ENCODE data around the gene LRG1.

LRG1 gene, protein sequence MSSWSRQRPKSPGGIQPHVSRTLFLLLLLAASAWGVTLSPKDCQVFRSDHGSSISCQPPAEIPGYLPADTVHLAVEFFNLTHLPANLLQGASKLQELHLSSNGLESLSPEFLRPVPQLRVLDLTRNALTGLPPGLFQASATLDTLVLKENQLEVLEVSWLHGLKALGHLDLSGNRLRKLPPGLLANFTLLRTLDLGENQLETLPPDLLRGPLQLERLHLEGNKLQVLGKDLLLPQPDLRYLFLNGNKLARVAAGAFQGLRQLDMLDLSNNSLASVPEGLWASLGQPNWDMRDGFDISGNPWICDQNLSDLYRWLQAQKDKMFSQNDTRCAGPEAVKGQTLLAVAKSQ
- 0.31 to 0.34 reads per million in 2 donors for total RNA-seq

DNA sequence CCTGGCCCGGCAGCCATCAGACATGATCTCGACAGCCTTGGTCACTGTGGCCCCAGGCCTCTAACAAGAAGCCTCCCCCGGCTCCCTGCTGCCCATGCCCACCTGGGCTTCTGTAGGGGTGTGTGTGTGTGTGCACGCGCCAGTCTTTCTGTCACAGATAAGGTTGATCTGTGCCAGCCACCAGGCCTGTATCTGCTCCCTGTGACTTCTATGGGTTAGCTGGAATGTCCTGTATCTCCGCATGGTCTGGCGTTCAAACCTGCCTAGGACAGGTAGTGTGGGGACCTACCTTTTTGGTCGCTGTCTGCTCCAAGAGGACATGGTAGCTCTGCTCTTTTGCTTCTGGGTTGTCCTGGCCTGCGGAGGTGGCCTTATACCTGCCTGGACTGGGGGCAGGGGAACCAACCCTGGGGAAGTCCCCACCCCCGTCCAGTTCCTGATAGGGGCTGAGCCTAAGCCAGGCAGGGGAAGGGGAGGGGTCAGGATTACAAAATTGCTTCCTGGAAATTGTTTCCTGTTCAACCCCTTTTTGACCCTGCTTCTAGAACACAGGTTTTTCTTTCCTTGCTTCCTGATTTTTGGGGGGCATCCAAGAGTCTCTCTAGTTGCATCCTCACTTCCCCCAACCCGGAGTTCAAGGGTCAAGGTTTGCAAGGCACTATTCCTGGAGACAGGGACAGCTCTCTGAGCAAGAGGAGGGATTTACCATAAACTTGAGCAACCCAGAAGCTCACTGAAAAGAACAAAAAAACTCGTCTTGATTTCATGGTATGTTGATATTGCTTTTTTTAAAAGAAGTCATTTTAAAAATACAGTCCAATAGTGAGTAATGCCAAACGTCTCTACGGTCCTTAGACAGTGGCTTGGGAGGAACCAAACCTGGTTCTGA lies at the start of gene LRG1:
TSS of gene LRG1 (minus strand) at position 344 of the 889 bp plus-strand sequence. CDS start at position 321, 23 bp downstream.
- DNase-seq = no peak

DNA sequence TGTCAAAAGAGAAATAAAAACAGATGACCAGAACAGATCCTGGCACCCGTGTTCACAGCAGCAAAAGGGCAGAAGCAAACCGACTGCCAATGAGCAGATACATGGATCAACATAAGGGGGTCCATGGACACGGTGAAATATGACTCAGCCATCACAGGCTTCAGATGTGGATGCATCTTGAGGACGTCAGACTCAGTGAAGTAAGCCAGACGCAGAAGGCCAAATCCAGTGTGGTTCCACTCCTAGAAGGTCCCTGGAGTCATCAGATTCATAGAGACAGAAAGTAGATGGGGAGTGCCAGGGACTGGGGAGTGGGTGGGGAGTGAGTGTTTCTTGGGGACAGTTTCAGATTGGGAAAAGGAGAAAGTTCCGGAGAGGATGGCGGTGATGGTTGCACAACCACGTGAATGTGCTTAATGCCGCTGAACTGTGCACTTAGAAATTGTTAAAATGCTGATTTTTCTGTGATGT lies 48.5 kb upstream of the LRG1 start:
- no peak for DNase-seq

DNA sequence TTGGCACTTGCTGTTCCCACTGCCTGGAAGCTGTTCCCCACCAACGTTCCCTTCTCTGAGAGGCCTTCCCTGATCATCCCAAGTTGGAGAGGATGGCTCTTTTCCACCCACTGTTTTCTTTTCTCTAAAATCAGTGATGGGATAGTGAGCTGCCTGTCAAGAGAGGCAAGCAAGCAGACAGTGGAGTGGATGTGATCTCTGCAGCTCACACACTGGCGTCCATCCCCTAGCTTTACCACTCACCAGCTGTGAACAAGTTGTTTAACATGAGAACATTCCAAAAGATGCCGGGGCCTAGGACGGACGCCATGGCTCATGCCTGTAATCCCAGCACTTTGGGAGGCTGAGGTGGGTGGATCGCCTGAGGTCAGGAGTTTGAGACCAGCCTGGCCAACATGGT lies 47.7 kb upstream of the LRG1 start:
- no peak for DNase-seq

GRCh38 chr19:4586691-4587090 lies 46.9 kb upstream of the LRG1 start:
- DNase-seq = no peak

GRCh38 chr19:4586245-4586644 lies 46.4 kb upstream of the LRG1 start:
- no peak for DNase-seq

DNA sequence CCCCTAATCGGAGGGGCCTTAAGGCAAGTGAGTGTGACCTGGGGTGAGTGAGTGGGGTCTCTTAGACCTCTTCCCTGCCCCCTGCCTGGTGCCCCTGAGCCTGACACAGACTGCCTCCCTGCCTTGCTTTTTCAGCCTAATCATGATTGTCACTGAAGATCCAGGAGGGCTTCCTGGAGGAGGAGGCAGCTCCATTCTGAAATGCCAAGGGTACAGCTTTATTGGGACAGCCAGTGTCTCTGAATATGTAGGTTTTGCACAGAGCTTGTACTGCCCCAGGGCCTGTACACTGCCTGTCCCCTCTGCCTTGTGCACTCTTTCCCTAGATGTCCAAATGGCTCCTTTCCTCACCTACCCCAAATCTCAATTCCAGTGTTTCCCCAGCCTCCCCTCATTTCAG lies 45.7 kb upstream of the LRG1 start:
- no peak for DNase-seq

- DNase-seq = no peak
Observed at GRCh38 chr19:4584670-4585460, 45.0 kb upstream of the LRG1 start.

DNA sequence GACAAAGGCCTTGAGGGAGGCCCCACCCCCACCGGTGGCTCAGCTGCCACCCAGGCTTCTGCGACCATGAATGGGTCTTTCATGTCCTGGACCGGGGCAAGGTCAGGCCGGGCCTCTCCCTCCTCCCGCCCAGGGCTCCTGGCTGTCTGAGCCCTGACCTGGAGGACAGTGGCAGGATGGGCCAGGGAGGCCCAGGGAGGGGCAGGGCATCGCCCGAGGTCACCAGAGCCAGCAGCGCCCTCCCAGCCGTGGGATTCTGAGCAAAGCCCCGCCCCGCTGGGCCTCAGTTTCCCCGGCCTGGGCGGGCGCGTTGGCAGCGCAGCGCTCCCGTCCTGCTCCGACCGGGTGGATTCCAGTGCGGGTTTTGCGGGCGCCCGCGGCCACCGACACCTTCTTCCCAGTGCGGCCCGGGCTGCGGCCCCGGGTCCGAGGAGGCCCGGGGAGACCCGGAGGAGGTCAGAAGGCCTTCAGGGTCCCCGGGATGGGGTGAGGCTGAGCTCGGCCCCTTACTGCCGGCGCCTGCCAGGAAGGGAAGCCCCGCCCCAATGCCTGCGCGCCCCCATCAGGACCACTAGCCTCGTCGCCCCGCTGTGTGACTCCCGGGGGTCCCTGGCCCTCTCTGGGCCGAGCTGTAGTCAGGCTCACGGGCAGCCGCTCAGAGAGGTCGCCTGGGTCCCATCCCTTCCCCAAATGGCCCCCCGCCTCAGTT lies 44.3 kb upstream of the LRG1 start:
- DNase-seq = peak in 1 of 5 experiments; percentile 12

DNA sequence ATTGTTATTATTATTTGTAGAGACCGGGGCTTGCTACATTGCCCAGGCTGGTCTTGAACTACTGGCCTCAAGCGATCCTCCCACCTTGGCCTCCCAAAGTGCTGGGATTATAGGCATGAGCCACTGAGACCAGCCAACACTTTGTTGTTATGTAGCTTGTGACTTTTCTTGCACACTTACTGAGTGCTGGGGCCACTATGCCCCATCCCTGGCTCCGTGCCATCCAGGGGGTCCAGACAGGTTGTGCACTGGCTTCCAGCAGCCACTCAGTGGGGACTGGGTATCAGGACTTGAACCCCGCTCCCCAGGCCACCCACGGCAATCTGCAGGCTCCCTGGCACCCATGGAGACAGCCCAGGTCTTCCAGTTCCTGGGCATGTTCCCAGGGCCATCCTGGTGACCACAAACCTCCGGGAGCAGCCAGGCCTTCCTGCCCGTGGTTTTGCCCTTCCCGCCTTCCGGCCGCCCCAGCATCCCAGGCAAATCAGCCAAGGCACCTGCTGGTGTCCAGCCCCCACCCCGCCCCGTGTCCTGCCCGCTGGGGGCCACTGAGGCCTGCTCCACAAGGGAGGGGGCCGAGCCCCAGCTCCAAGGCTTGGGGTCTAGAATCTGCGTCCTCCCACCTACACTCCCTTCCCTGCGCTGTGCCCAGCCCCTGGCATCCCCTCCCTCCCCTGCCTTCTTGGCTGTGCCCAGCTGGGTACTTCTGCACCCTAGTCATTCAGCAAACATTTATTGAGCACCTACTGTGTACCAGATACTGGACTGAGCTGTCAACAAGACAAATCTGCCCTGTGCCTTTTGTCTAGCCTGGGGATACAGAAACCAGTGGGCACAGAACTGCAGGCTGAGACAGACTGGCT lies 43.4 kb upstream of the LRG1 start:
- DNase-seq = no peak

- DNase-seq = no peak
Observed at GRCh38 chr19:4581666-4582553, 42.1 kb upstream of the LRG1 start.

DNA sequence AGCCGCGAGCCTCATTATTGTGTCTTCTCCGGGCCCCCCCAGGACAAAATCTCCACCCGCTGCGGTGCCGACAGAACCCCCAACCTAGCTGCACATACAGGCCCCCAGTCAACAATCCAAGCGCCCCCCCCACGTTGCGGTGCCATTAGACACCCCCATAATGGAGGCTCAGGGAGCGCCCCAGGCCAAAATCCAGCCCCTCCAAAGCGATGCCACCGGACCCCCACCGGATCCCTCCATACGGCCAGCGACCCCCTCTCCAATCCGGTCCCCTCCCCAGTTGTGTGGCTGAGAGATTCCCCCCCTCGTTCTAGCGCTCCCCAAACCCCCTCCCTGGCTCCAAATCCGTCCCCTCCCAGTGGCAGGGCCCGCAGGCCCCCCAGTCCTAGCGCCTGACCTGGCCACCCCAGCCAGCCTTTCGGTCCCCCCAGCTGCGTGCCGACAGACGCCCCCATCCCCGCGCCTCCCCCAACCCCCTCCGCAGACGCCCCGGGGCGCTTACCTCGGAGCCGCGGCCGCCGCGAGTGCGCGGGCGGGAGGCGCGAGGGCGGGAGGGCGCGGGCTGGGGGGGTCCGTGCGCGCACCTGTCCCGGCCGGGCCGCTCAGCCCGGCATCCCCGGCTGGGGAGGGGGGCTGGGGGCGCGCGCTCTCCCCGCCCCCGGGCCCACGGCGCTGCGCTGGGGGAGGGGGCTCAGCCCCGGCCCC lies 41.3 kb upstream of the LRG1 start:
- no peak for DNase-seq

DNA sequence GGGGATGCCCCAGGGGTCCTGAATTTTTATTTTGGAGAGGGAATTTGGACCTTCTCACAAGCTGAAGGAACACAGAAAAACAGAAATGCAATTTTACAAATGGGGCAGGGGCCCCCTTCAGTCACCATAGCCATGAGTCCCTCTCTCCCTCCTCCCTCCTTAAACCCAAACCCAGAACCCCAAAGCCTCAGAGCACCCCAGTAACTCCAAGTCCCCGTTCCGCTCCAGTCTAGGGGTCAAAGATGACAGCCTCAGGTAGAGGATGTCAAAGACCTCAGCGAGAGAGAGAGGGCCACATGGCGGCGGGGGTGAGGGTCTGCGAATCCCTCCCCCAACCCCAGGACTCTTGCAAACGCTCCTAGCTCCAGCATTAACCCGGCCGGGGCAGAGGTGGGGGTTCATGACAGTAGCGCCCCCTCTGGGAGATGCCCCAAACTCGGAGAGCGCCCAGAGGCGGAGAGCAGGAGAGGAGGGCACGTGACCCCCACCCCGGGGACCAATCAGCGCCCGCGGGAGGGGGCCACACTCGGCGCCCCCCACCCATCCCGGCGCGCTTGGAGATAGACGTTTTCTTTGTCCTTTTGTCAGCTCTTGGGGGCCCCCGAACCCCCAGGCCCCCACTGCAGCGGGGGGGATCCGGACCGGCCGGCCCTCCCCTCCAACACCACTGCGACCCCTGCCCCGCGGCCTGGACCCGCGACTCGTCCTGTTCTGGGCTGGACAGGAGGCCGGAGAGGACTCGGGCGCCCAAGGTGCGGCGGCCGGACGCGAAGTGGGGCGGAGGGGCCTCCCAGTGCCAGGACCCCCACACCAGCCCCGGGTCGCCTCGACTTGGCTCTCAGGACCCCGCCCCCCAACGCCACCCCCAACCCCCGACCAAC lies 40.4 kb upstream of the LRG1 start:
- DNase-seq = no peak

- DNase-seq = no peak
Observed at GRCh38 chr19:4579389-4579788, 39.6 kb upstream of the LRG1 start.

DNA sequence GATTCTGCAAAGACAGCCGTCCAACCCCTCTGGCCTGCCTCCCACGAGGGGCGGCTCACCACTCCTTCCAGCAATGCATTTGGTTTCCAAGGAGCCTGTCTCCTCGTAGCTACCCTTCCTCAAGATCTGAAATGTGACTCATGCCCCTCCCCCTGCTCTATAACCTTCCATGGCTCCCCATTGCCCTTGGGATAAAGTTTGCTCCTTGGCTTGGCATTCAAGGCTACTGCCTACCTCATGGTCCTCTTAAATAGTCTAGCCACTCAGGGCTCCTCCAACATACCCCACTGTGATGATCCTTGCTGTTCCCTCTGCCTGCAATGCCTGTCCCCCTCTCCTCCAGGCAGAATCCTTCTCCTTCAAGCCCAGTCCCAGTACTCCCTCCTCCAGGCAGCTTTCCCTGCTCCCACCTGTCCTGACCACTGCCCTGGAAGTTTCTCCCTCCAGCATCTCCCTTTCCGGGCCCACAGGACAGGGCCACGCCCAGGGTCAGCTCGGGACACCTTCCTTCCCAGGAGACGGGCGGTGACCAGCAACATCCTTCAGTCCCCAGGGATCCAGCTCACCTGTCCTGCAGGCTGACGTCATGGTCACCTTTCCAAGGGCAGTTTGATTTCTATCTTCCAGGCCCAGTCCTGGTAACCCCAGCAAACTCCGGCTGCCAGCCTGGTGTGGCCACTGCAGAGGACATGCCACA lies 38.9 kb upstream of the LRG1 start:
- DNase-seq = no peak

DNA sequence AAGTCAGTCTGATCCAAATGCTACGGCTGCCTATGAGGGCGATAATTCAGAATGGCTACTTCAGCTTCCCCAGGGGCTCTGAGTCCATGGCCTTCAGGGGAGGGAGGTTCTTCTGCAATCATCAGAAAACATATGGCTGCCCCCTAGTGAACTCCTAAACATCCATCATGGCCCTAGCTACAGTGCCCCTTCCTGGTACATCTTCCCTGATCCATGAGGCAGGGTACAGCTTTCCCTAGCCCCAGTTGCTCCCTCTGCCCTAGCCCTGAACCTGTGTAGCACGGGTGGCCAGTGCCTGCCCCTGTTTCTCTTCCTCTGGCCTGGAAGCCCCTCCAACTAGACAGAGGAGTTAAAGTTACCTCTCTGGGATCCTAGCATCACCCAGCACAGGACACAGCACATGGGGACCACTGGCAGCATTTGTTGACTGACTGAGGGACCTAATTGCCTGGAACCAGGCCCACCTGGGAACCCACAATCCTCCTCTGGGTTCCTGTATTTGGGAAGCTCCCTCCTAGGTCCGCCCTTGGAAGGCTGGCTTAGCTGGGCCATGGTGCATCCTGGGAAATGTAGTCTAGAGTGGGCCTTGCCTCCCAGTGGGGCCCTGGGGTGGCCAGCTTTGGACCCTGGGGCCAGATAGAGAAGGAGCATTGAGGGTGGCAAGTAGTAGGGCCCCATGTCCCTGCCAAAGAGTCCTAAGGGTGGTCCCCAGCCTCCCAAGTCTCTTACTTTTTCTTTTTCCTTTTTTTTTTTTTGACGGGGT lies 37.4 kb upstream of the LRG1 start:
- DNase-seq = no peak

- peak; percentile 21 to 59 (median 47) for DNase-seq
Observed at GRCh38 chr19:4576016-4576933, 36.4 kb upstream of the LRG1 start.

Measured in T-helper 2 cell (primary cell).